HepG2 (cell line): Measurements from ENCODE around the gene TNKS1BP1. TPM values are rescaled to one million over a fixed set of nuclear protein-coding genes. Genes with fewer than 3 reads are reported as not detected.

Experiments used
- FOXK2 ChIP-seq: fragments of 450-650 bp; IDR thresholded peaks from 2 replicates; pipeline ENCODE4 v1.6.1; 2016
- FOXO1 ChIP-seq: sonication (generic); formaldehyde crosslinking; IDR thresholded peaks from 2 replicates; pipeline ENCODE4 v1.4.0; 2020; ENCODE audit warnings: missing genetic modification reagents
- JARID2 ChIP-seq: sonication (generic); formaldehyde crosslinking; IDR thresholded peaks from 2 replicates; pipeline ENCODE4 v1.8.1; 2023; ENCODE audit warnings: missing genetic modification reagents, inconsistent platforms; ENCODE audit not compliant: insufficient replicate concordance
- NR3C1 ChIP-seq: sonication (generic); formaldehyde crosslinking; IDR thresholded peaks from 2 replicates; pipeline ENCODE4 v1.4.0; 2020; ENCODE audit warnings: missing genetic modification reagents
- RBM39 ChIP-seq: fragments of 200-400 bp; formaldehyde crosslinking; IDR thresholded peaks from one replicate; pipeline ENCODE4 v1.6.1; 2018; ENCODE audit warnings: antibody characterized with exemption, mild to moderate bottlenecking, low read depth, low read length; ENCODE audit not compliant: poor library complexity, severe bottlenecking
- TCF7L2 ChIP-seq: IDR thresholded peaks from 2 replicates; pipeline ENCODE4 v1.6.1; 2011; ENCODE audit warnings: mild to moderate bottlenecking, low read depth, low read length, moderate library complexity
- ZBTB21 ChIP-seq: sonication (generic); formaldehyde crosslinking; IDR thresholded peaks from 2 replicates; pipeline ENCODE4 v1.4.0; 2020; ENCODE audit warnings: missing genetic modification reagents
- ZFY ChIP-seq: sonication (generic); formaldehyde crosslinking; IDR thresholded peaks from 2 replicates; pipeline ENCODE4 v1.4.0; 2020; ENCODE audit warnings: missing genetic modification reagents
- ZKSCAN5 ChIP-seq: sonication (generic); formaldehyde crosslinking; IDR thresholded peaks from 2 replicates; pipeline ENCODE4 v1.5.1; 2020; ENCODE audit warnings: mild to moderate bottlenecking, missing genetic modification reagents
- polyA plus RNA-seq, 8 experiments: library from polyadenylated mRNA; depleted of rRNA in 3 of 8; stranded (reverse) in 7 of 8; unstranded in 1 of 8; fragments of >200 nt; fragmentation: Illumina TruSeq in 4 of 8; extraction: Trizol in 4 of 8; gene quantifications; 2 replicates each; pipeline versions ENCODE4 v1.2.1 to v1.2.3, GENCODE V29; 2011 to 2016; ENCODE audit warnings: low read depth in 4 of 8, missing spikeins in 1 of 8, mixed read lengths in 1 of 8; ENCODE audit not compliant: insufficient read depth in 1 of 8
- total RNA-seq, 5 experiments: library from RNA; depleted of rRNA; stranded (reverse); fragments of >200 nt; fragmentation: Illumina TruSeq; extraction: Trizol; gene quantifications; 2 replicates each; pipeline ENCODE4 v1.2.3, GENCODE V29; 2016; ENCODE audit warnings: low read depth in 1 of 5
- TF ChIP-seq, protein P1 (sequence below): sonication (generic); formaldehyde crosslinking; IDR thresholded peaks from 2 replicates; pipeline ENCODE4 v1.4.0; 2020; ENCODE audit warnings: mild to moderate bottlenecking, missing genetic modification reagents, borderline replicate concordance
- TF ChIP-seq, protein P2 (sequence below): sonication (generic); formaldehyde crosslinking; IDR thresholded peaks from 2 replicates; pipeline ENCODE4 v1.5.0; 2020; ENCODE audit warnings: mild to moderate bottlenecking, missing genetic modification reagents
- TF ChIP-seq, protein P3 (sequence below): sonication (generic); formaldehyde crosslinking; IDR thresholded peaks from 2 replicates; pipeline ENCODE4 v1.5.0; 2020; ENCODE audit warnings: missing genetic modification reagents
- TF ChIP-seq, protein P4 (sequence below): sonication (generic); formaldehyde crosslinking; IDR thresholded peaks from 2 replicates; pipeline ENCODE4 v1.9.0; 2022; ENCODE audit warnings: low read depth, missing genetic modification reagents
- TF ChIP-seq, protein P5 (sequence below): IDR thresholded peaks from 2 replicates; pipeline ENCODE4 v1.6.1; 2016; ENCODE audit warnings: low read depth, missing genetic modification reagents, missing compliant biosample characterization

Gene TNKS1BP1
- total and polyA plus RNA-seq, 2 of the 13 experiments (the other 11 are each of a cell fraction or from before 2014, with no cell fraction given), result 13.7 to 15.0 TPM

DNA sequence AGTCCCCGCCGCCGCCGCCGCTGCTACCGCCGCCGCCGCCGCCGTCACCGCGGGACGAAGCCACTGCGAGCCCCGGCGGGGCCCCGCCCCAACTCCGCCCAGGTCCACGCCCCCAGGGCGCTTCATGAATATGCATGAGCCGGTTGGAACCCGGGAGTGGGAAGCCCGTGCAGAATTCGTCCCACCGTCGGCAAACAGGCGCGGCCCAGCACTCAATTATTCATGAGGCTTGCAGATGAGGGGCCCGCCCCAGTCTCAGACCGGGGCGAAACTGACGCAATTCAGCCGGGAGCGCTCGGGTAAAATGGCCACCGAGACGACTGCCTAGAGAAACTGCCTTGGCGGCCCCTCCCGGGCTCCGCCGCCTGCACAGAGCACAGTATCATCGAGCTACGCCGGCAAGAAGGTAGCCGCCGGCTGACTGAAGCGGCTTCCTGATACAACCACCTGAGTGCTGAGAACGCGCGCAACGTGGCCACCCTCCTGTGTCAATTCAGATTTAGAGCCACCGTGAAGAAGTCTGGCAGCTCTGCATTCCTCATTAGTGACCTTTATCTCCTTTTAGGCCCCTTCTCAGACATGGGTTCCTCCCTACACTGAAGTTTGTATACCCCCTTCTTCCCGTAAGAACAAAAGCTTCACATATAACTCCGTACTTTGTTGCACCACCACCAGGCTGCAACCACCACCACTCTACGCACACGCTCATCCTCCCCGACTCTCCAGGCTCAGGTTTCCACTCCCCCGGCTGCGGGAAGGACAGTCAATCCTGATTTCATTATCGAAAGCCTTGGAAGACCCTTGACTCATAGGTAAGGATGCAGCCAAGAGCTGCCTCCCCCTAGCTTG, at the start of gene TNKS1BP1 (continued):
- TF ChIP-seq FOXO1 (CRISPR knock-in tag), result no peak
- no peak for TF ChIP-seq NR3C1 (CRISPR knock-in tag)
- TF ChIP-seq RBM39, result peak; percentile 43
- TF ChIP-seq, protein P1, sequence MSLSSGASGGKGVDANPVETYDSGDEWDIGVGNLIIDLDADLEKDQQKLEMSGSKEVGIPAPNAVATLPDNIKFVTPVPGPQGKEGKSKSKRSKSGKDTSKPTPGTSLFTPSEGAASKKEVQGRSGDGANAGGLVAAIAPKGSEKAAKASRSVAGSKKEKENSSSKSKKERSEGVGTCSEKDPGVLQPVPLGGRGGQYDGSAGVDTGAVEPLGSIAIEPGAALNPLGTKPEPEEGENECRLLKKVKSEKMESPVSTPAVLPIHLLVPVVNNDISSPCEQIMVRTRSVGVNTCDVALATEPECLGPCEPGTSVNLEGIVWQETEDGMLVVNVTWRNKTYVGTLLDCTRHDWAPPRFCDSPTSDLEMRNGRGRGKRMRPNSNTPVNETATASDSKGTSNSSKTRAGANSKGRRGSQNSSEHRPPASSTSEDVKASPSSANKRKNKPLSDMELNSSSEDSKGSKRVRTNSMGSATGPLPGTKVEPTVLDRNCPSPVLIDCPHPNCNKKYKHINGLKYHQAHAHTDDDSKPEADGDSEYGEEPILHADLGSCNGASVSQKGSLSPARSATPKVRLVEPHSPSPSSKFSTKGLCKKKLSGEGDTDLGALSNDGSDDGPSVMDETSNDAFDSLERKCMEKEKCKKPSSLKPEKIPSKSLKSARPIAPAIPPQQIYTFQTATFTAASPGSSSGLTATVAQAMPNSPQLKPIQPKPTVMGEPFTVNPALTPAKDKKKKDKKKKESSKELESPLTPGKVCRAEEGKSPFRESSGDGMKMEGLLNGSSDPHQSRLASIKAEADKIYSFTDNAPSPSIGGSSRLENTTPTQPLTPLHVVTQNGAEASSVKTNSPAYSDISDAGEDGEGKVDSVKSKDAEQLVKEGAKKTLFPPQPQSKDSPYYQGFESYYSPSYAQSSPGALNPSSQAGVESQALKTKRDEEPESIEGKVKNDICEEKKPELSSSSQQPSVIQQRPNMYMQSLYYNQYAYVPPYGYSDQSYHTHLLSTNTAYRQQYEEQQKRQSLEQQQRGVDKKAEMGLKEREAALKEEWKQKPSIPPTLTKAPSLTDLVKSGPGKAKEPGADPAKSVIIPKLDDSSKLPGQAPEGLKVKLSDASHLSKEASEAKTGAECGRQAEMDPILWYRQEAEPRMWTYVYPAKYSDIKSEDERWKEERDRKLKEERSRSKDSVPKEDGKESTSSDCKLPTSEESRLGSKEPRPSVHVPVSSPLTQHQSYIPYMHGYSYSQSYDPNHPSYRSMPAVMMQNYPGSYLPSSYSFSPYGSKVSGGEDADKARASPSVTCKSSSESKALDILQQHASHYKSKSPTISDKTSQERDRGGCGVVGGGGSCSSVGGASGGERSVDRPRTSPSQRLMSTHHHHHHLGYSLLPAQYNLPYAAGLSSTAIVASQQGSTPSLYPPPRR (CRISPR knock-in tag), result no peak
- TF ChIP-seq FOXK2, result no peak
- TF ChIP-seq, protein P2, sequence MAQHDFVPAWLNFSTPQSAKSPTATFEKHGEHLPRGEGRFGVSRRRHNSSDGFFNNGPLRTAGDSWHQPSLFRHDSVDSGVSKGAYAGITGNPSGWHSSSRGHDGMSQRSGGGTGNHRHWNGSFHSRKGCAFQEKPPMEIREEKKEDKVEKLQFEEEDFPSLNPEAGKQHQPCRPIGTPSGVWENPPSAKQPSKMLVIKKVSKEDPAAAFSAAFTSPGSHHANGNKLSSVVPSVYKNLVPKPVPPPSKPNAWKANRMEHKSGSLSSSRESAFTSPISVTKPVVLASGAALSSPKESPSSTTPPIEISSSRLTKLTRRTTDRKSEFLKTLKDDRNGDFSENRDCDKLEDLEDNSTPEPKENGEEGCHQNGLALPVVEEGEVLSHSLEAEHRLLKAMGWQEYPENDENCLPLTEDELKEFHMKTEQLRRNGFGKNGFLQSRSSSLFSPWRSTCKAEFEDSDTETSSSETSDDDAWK (CRISPR knock-in tag), result no peak
- no peak for TF ChIP-seq TCF7L2
- peak; percentile 61 for TF ChIP-seq ZFY (CRISPR knock-in tag)
- TF ChIP-seq, protein P3, sequence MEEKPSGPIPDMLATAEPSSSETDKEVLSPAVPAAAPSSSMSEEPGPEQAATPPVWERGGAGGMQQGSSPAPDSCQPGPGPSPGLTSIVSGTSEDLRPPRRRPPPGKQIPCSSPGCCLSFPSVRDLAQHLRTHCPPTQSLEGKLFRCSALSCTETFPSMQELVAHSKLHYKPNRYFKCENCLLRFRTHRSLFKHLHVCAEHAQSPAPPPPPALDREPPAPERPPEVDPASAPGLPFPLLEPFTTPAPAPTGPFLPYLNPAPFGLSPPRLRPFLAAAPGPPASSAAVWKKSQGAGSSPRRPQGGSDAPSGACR (CRISPR knock-in tag), result no peak
- TF ChIP-seq ZKSCAN5, result no peak
- no peak for TF ChIP-seq JARID2 (CRISPR knock-in tag)
- TF ChIP-seq ZBTB21, result no peak
- TF ChIP-seq, protein P4, sequence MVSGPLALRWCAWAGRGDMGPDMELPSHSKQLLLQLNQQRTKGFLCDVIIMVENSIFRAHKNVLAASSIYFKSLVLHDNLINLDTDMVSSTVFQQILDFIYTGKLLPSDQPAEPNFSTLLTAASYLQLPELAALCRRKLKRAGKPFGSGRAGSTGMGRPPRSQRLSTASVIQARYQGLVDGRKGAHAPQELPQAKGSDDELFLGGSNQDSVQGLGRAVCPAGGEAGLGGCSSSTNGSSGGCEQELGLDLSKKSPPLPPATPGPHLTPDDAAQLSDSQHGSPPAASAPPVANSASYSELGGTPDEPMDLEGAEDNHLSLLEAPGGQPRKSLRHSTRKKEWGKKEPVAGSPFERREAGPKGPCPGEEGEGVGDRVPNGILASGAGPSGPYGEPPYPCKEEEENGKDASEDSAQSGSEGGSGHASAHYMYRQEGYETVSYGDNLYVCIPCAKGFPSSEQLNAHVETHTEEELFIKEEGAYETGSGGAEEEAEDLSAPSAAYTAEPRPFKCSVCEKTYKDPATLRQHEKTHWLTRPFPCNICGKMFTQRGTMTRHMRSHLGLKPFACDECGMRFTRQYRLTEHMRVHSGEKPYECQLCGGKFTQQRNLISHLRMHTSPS (CRISPR knock-in tag), result no peak
- TF ChIP-seq, protein P5, sequence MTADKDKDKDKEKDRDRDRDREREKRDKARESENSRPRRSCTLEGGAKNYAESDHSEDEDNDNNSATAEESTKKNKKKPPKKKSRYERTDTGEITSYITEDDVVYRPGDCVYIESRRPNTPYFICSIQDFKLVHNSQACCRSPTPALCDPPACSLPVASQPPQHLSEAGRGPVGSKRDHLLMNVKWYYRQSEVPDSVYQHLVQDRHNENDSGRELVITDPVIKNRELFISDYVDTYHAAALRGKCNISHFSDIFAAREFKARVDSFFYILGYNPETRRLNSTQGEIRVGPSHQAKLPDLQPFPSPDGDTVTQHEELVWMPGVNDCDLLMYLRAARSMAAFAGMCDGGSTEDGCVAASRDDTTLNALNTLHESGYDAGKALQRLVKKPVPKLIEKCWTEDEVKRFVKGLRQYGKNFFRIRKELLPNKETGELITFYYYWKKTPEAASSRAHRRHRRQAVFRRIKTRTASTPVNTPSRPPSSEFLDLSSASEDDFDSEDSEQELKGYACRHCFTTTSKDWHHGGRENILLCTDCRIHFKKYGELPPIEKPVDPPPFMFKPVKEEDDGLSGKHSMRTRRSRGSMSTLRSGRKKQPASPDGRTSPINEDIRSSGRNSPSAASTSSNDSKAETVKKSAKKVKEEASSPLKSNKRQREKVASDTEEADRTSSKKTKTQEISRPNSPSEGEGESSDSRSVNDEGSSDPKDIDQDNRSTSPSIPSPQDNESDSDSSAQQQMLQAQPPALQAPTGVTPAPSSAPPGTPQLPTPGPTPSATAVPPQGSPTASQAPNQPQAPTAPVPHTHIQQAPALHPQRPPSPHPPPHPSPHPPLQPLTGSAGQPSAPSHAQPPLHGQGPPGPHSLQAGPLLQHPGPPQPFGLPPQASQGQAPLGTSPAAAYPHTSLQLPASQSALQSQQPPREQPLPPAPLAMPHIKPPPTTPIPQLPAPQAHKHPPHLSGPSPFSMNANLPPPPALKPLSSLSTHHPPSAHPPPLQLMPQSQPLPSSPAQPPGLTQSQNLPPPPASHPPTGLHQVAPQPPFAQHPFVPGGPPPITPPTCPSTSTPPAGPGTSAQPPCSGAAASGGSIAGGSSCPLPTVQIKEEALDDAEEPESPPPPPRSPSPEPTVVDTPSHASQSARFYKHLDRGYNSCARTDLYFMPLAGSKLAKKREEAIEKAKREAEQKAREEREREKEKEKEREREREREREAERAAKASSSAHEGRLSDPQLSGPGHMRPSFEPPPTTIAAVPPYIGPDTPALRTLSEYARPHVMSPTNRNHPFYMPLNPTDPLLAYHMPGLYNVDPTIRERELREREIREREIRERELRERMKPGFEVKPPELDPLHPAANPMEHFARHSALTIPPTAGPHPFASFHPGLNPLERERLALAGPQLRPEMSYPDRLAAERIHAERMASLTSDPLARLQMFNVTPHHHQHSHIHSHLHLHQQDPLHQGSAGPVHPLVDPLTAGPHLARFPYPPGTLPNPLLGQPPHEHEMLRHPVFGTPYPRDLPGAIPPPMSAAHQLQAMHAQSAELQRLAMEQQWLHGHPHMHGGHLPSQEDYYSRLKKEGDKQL, result no peak
